Esophagus squamous epithelium (tissue), 4 donors: ENCODE data around the gene ADTRP.

Experiments used
- POLR2A ChIP-seq, 4 donors: fragments of 450-650 bp; IDR thresholded peaks; one replicate each; pipeline ENCODE4 v1.6.1; 2017; ENCODE audit warnings: antibody characterized with exemption in 4 of 4, mild to moderate bottlenecking in 4 of 4, moderate library complexity in 3 of 4
- TF ChIP-seq, protein P1 (sequence below), 6 experiments: fragments of 450-650 bp in 4 of 6; fragments of 200-600 bp in 2 of 6; sonication (generic) in 2 of 6; IDR thresholded peaks; one replicate each; pipeline ENCODE4 v1.5.1; 2016 to 2019; ENCODE audit warnings: antibody characterized with exemption in 6 of 6, mild to moderate bottlenecking in 4 of 6, moderate library complexity in 4 of 6

DNA sequence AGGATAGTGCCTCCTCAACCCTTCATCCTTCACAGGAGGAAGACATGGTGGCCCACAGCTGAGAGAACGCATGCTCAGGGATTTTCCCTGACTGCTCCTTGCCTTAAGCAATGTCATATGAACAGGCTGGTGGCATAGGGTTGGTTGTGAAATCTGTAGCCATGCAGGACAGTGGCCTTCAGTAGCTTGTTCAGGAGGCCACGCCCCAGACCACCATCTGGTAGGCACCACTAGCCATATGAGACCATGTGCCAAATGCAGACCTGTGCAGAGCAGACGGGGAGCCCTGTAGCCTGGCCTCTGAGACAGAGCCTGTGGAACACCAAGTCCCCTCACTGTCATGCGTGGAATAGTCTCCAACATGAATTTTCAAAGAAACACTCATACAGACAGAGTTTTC lies 76.5 kb downstream of the ADTRP start:
- TF ChIP-seq, protein P1, sequence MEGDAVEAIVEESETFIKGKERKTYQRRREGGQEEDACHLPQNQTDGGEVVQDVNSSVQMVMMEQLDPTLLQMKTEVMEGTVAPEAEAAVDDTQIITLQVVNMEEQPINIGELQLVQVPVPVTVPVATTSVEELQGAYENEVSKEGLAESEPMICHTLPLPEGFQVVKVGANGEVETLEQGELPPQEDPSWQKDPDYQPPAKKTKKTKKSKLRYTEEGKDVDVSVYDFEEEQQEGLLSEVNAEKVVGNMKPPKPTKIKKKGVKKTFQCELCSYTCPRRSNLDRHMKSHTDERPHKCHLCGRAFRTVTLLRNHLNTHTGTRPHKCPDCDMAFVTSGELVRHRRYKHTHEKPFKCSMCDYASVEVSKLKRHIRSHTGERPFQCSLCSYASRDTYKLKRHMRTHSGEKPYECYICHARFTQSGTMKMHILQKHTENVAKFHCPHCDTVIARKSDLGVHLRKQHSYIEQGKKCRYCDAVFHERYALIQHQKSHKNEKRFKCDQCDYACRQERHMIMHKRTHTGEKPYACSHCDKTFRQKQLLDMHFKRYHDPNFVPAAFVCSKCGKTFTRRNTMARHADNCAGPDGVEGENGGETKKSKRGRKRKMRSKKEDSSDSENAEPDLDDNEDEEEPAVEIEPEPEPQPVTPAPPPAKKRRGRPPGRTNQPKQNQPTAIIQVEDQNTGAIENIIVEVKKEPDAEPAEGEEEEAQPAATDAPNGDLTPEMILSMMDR (IDR thresholded peaks at IDR 0.05), result no peak
- TF ChIP-seq POLR2A (IDR thresholded peaks at IDR 0.05), result no peak
